NCI-H510A (cell line): ENCODE measurements around the gene FRY.
"Not testable (repeated sequence)": the region's sequence is repeated elsewhere in the genome, so short reads cannot be mapped to it uniquely, and the experiment has no call there.

Source experiments
- DNase-seq: peaks from one replicate; lab custom pipeline; 2025; lab: John Stamatoyannopoulos, UW

The FRY gene

GRCh38 chr13:32041429-32041828 lies 9.9 kb downstream of the FRY start:
- no peak for DNase-seq

- no peak for DNase-seq
These were observed 11.0 kb downstream of the FRY start for GRCh38 chr13:32042551-32042950.

DNA sequence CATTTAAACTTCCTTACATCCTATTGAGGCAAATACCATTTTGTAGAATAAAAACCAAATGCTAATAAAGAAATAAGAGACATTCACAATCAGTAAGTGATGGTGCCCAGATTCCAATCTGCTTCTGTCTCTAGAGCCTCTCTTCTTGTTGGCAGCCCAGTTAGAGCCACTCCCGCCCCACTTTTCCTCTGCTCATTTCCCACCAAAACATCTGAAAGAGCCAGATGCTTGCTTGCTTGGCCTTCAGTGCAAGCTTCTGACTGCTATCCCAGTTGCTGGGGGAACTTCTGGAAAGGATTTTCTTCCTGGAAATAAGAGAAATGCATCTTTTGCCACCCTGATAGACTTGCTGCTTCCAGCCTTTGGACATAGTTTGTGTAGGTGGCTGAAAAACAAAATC lies 12.9 kb downstream of the FRY start:
- DNase-seq: no peak

DNA sequence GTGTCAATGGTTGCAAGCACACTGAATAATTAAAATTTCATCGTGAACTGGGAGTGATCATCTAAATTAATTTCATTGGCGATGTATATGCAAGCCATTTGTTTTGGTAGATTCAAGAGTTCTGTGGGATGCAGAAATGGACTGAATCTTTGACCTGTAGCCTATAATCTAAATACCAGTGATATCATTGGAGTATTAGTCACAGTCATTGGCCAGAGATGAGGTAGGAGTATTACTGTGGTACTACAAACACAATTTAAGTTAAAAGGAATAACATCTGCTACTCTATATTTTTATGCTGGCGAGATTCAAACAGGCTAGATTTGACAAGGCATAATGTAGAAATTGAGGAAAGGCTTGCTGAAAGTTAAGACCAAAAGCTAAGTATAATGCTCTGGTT lies 14.0 kb downstream of the FRY start:
- no peak for DNase-seq

- DNase-seq: peak; percentile 38
These were observed 14.6 kb downstream of the FRY start for GRCh38 chr13:32045982-32046785.

GRCh38 chr13:32047088-32047487 lies 15.5 kb downstream of the FRY start:
- no peak for DNase-seq

DNA sequence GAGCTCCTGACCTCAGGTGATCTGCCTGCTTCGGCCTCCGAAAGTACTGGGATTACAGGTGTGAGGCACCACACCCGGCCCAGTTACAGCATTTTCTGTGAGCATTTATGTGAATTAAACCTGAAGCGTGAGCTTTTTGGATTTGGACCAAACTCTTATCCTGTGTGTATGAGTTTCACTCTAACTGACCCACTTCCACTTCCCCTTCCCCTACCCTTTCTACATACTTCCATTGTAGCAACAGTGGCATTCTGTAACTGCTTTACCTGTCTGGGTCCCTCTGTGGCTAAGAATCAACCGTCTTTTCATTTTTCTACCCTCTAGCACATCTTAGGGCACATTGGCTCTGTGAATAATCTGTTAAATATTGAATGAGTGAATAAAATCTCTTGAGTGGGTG lies 16.2 kb downstream of the FRY start:
- no peak for DNase-seq

- no peak for DNase-seq
These were observed 17.2 kb downstream of the FRY start for GRCh38 chr13:32048816-32049215.

- no peak for DNase-seq
These were observed 19.6 kb downstream of the FRY start for GRCh38 chr13:32051156-32051555.

GRCh38 chr13:32056316-32056715 lies 24.7 kb downstream of the FRY start:
- DNase-seq: peak; percentile 15

DNA sequence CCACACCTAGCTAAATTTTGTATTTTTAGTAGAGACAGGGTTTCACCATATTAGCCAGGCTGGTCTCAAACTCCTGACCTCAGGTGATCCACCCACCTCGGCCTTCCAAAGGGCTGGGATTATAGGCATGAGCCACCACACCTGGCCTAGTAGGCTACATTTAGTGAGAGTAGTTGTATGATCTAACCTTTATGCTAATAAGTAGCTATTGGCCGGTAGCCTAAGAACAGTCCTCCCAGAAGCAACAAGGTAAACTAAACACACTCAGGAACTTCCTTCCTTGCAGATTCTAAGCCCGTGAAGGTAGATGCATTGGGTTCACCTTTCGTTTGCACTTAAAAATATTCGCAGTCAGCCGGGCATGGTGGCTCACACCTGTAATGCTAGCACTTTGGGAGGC lies 25.8 kb downstream of the FRY start:
- not testable (repeated sequence) for DNase-seq

- no peak for DNase-seq
These were observed 28.0 kb downstream of the FRY start for GRCh38 chr13:32059511-32059984.

DNA sequence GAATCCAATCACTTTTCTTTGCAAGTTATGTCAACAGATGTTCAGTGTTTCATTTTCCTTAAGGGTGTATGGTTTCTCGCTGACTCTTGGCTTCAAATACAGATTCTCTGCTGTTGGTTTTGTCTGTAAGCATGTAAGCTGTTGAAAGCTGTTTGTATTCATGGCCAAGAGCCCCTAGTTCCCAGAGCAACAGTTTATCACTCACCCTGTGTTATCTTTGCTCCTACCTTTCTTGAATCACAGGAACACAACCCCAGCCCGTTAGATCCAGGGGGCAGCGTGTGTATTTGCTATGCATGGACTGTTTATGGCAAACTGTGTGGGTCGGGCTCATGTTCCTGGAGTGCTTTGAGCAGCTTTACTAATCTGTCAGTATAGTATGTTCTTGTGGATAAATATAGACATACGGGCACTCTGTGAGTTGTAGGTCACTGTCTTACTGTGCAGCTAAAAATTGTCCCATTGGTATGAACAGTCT lies 28.9 kb downstream of the FRY start:
- DNase-seq: no peak

GRCh38 chr13:32063619-32064233 lies 32.2 kb downstream of the FRY start:
- DNase-seq: no peak

DNA sequence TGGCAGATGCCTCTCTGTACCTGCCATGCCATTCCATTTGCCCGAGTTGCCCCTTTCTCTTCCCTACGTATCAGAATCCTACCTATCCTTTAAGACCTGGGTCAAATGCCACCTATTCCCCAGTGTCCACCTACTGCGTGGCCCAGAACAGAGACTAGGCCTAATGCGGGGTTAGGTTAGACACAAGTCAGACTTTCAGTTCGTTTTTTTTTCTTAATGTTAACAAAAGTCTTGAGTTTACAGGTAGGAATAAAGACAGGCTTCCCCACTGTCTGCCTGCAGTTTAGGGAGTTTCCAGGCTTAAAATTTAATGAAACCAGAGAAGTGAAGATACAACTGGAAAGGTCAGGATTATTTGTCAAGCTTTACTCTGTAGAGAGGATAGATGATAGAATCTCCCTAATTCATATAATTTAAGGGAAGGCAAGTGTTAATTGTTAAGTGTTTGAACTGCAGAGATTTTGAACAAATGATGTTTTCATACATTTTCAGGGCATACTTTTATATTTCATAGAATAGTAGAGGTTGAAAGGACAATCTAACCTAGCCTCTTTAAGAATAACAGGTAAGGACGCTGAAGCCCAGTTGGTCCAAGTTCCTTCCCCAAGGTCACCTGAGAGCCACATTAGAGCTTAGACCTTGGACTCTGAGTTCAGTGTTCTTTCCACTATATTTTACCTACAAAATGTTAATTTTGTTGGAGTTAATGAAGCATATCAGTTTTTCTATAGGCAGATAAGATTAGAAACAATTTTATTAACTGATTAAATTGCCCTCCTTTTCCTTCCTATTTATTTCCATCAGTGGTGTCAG lies 35.8 kb downstream of the FRY start:
- DNase-seq: no peak

DNA sequence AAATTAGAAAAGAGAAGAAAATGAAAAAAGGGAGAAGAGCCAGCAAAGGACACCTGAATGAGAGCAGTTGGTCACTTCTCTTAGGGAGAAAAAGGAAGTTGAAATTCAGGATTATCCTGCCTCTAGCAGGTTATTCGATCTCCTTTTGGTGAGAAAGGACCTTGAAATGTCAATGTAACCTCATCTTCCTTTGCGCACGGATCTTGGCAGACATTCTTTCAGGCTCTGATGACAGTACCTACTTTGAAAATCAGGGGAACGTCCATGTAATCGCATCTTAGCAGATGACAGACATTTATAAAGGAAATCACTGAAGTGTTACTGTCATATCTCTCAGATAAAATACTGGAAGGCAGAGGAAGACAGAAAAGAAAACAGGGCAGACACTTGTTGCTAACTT lies 36.7 kb downstream of the FRY start:
- no peak for DNase-seq

DNA sequence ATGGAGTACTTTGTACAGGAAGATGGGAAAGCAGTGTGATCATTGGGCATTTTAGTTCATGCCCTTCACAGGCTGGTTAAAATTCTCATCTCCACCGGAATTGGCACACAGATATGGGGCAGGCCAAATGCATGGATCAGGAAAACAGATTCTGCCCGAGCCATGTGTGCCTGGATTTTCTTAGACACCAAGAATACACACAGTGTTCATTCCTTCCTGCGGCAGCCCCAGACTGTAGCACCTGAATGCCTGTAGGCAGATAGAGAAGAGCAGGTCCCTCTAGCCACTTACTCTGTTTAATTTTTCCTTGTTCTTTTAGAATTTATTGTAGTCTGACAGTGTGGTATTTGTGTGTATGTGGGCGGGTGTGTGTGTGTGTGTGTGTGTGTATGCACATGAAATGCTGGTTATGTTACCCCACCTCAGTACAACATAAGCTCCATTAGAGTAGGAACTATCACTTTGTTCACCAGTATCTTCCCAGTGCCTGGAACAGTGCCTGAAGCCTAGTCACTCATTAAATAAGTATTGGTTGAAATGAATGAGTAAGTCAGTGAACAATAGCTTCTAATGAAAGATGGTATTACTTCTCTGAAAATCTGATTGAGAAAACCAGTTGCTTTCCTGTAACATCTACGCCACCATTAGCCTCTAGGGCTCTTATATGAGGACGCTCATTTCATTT lies 41.7 kb downstream of the FRY start:
- DNase-seq: no peak

GRCh38 chr13:32075170-32075851 lies 43.7 kb downstream of the FRY start:
- no peak for DNase-seq

DNA sequence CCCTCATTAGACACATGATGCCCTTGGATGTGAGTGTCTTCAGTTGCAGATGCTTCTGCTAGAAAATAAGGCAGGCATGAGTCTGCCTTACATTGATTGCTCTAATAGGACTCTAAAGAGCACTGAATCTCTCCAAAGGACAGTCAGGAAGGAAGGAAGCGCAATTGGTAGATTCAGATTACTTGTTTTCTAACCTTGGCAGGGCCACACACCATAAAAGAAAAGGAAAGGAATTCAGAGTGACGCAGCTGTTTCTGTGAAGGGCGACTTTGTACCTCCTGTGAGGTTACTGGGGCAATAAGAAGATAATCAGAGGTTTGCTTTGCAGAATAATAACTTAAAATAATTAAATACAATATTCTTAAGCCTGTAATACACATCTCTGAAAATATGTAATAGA lies 48.0 kb downstream of the FRY start:
- no peak for DNase-seq

DNA sequence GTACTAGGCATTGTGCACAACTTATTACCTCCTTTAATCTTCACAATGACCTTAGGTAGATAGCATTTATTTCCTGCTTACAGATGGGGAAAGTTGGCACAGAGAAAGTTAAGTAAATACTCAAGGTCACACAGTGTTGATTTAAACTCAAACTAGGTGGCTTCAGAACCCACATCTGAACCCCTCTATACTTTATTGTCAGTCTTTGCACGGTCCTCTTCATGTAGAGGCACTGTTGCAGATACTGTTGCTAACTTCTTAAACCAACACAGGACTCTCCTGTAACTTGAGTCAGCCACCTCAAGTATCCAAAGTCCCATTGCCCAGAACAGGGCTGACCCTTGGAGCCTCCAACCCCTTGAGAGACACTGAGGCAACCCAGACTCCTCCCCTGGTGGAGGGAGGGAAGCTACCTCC lies 48.8 kb downstream of the FRY start:
- DNase-seq: no peak

- DNase-seq: no peak
These were observed 50.0 kb downstream of the FRY start for GRCh38 chr13:32081591-32081990.
